GM18505 (cell line): ENCODE results near the gene ARHGAP6.
"Not testable (repeated sequence)": the region's sequence is repeated elsewhere in the genome, so short reads cannot be mapped to it uniquely, and the experiment has no call there.

Experiments used
- ATAC-seq: cut with Tn5 transposase; IDR thresholded peaks from one replicate; pipeline ENCODE4 v1.9.1; 2021; ENCODE audit not compliant: unreplicated experiment
- POLR2A ChIP-seq: IDR thresholded peaks from 4 replicates; pipeline ENCODE4 v1.6.1; 2011; ENCODE audit warnings: borderline replicate concordance; ENCODE audit not compliant: insufficient read depth, insufficient read length; ENCODE audit errors: extremely low read depth

Gene ARHGAP6

DNA sequence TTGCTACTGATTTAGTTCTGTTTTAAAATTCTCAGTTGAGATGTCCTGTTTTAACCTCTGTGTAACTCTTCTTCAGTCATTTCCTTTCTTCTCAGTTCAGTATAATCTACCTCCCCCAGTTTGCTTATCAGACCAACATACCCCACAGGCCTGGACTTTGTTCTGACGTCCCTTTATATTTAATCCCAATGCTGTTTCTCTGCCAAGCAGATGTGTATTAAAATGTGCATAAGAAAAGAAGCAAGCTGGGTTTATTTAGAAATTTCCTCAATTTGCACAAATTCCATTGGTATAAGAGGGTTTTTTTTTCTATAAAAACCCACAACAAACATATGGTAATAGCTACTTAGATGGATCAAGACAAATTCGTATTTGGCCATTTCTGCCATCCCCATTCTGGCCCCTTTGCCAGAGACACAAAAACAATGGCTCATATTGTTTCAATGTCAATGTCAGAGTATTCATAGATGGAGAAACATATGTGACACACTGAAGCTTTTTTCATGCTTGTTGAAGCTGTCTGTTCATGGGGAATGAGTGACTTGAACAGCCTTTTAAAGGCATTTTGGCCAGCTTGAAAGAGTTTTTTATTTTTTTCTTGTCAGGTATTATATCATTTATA, 530.0 kb downstream of the ARHGAP6 start:
- TF ChIP-seq POLR2A, result no peak
- ATAC-seq, result no peak

DNA sequence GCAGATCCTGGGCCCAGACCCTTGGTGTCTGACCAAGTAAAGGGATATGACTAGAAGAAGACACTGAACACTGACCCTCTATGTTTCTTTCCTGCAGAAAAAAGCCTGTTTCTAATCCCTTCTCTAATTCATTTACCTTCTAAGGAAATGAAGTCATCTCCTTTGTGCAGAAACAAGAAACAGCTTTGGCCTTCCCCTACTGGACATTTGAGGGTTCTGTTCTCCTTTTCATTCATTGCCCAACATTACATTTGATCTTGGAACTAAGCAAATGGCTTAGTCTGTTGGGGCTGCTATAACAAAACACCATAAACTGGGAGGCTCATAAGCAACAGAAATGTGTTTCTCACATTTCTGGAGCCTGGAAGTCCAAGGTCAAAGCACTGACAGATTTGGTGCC, 534.6 kb downstream of the ARHGAP6 start:
- no peak for ATAC-seq
- TF ChIP-seq POLR2A, result no peak

DNA sequence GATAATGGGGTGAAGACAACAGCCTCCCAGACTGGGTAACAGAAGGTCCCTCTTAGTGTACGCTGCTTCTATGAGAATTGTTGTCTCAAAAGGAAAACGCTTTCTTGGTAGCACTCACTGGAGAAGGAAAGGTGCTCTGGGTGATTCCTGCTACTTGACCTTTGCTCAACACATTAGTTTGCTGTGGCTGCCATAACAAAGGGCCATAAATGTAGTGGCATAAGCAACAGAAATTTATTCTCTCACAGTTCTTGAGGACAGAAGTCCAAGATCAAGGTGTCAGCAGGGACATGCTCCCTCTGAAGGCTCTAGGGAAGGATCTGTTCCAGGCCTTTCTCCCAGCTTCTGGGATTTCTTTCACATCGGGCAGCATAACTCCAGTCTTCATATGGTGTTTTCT, 535.6 kb downstream of the ARHGAP6 start:
- TF ChIP-seq POLR2A, result no peak

GRCh38 chrX:11129534-11130105, 536.1 kb downstream of the ARHGAP6 start:
- ATAC-seq, result no peak

More for the DNA sequence above, 535.6 kb downstream of the ARHGAP6 start:
- ATAC-seq, result no peak

GRCh38 chrX:11125060-11125459, 540.7 kb downstream of the ARHGAP6 start:
- no peak for ATAC-seq
- no peak for TF ChIP-seq POLR2A

More at GRCh38 chrX:11129534-11130105, 536.1 kb downstream of the ARHGAP6 start:
- no peak for TF ChIP-seq POLR2A

DNA sequence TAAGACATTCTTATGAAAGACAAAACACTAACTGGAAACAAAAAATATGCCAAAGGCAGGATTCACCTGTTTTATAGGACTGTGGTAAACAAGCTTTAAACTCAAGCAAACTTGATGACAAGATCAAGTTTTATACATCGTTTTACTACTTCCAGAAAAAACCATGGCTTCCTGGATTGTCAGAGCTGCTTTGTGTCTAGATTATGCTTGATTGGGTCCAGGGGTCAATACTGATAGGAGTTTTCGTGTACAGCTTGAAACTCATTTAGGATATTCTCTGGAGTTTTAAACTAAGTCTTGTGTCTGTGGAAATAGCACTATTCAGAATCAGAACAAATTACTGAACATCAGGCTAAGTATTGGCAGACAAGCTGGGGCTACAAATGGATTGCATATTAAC, 541.6 kb downstream of the ARHGAP6 start:
- TF ChIP-seq POLR2A, result no peak
- ATAC-seq, result no peak

GRCh38 chrX:11123087-11123486, 542.6 kb downstream of the ARHGAP6 start:
- ATAC-seq, result not testable (repeated sequence)

GRCh38 chrX:11119313-11119943, 546.3 kb downstream of the ARHGAP6 start:
- TF ChIP-seq POLR2A, result no peak
- ATAC-seq, result no peak

GRCh38 chrX:11117745-11118144, 548.0 kb downstream of the ARHGAP6 start:
- ATAC-seq, result no peak
- TF ChIP-seq POLR2A, result no peak

DNA sequence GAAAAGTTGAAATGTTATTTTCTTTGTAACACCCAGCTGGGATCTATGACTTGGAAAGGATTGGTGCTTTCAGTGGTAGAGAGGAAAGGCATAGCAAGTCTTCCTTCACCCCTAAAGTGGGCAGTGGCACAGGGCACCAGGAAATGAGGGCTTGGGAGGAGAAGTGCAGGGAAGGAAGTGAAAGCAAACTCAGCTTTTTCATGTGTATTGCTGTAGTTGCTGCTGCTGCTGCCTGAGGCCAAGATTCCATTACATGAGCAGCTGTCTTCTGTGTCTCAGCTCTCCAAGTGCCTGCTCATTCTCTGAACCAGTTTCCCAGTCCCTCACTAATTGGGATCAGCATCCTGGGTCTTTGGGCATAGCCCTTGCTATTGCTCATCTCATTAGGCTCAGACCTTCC, 552.0 kb downstream of the ARHGAP6 start:
- no peak for ATAC-seq
- no peak for TF ChIP-seq POLR2A

DNA sequence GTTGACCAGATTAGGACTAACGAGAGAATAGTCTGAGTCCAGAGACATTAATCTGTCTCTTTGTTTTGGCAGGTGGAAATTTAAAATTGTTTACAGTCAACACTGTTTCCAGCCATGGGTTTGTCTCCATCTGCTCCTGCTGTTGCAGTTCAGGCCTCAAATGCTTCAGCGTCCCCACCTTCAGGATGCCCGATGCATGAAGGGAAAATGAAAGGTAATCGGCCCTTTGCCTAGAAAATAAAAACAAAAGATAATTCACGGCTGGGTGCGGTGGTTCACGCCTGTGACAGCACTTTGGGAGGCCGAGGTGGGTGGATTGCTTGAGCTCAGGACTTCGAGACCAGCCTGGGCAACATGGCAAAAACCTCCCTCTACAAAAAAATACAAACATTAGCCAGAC, 553.8 kb downstream of the ARHGAP6 start:
- ATAC-seq, result no peak
- TF ChIP-seq POLR2A, result no peak

DNA sequence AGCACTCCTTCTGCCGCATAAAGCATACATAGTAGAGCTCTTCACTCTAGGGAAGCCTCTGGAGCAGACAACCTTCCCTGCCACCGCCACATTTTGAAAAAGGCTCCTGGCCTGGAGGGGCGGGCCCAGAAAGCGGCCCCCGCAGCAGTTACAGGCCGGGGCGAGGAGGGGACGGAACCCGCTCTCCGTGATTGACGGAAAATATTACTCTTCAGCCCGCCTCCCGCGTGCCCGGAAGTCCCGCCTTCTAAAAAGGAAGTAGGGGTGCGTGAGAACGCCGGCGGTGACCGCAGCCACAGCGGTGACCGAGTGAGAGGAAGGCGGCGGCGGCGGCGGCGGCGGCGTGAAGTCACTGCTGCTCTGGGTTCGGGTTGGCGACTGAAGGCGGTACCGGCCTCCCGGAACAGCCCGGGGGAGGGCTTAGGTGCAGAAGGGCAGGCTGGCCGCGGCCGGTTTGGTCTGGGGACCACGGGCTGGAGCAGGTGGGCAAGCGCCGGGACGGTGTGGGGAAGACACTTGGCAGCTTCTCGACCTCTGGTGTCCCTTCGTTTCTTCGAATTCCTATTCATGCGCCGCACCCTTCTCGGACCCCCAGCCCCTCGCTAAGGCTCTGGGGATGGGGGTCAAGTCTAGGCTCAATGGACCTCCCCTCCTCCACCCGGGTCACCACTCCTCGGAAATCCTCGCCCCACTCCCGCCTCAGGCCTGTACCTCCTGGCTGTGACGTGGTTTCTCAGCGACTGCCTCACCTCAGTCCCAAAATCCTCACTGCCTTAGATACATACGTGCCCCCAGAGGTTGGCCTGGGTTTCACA, 554.5 kb downstream of the ARHGAP6 start, which contains the start of gene HCCS:
Gene HCCS, plus strand, starts transcription at position 296 of the 815 bp plus-strand sequence. CDS start 729 bp downstream, outside the sequence.
- ATAC-seq, result peak; percentile 86

GRCh38 chrX:11109968-11110367, 555.8 kb downstream of the ARHGAP6 start:
- no peak for ATAC-seq
- no peak for TF ChIP-seq POLR2A

More for the DNA sequence above, 554.5 kb downstream of the ARHGAP6 start, which contains the start of gene HCCS:
- TF ChIP-seq POLR2A, result peak; percentile 58
